ENCODE results near the gene GNMT.
"Not testable (repeated sequence)": the region's sequence is repeated elsewhere in the genome, so short reads cannot be mapped to it uniquely, and the experiment has no call there.

The GNMT gene

DNA sequence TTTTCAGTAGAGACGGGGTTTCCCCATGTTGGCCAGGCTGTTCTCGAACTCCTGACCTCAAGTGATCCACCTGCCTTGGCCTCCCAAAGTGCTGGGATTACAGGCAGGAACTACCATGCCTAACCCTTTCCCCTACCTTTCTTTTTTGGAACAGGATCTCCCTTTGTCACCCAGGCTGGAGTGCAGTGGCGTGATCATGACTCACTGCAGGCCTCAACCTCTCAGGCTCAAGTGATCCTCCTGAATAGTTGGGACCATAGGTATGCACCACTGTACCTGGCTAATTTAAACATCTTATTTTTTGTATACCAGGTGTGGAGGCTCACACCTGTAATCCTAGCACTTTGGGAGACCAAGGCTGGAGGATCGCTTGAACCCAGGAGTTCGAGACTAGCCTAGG lies 19.2 kb upstream of the GNMT start:
- not testable (repeated sequence) for DNase-seq (ENCODE audit: low read depth in 2 of 2)

DNA sequence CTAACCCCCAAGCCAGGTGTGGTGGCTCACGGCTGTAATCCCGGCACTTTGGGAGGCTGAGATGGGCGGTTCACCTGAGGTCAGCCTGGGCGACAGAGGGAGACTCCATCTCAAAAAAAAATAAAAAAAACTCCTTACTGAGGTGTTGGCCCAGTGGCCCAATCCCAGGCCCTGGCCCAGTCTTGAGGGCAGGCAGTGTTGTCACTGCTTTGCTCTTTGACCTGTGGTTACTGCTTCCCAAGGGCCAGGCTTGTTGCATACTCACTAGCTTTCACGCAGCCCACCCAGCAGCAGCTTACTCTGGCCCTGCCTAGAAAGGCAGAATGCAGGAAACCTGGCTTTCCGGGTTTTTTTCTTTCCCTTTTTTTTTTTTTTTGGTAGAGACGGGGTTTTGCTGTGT lies 18.1 kb upstream of the GNMT start:
- DNase-seq (ENCODE audit: low read depth in 2 of 2) = no peak

DNA sequence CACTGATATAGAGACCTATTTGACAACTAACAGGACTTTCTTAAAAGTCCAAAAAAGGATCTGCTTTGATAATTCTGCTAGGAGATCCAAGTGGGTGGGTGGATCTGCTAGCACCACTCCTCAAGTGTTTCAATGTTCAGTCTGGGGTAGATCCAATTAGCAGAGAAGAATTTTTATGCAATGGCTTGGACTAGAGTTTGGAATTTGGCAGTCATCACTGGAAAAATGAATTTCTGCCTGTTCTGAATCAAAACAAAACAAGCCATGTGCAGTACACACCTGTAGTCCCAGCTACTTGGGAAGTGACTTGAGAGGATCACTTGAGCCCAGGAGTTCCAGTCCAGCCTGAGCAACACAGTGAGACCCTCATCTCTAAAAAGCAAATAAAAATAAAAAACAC lies 12.6 kb upstream of the GNMT start:
- no peak for DNase-seq (ENCODE audit: low read depth in 2 of 2)

DNA sequence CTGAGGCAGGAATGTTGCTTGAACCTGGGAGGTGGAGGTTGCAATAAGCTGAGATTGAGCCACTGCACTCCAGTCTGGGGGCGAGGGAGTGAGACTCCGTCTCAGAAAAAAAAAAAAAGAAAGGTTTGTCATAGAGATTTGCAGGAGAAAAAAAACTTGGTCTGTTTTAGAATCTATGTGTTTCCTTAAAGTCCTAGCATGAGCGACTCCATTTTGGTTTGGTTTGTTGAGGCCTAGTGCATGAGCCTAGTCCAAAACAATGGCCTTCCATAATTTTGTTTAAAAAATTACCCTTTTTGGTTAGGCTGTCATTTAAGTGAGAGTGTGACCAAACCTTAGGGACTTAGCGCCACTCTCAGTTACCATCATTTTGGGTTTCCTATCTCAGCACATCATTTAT lies 8.2 kb upstream of the GNMT start:
- no peak for DNase-seq (ENCODE audit: low read depth in 2 of 2)

DNA sequence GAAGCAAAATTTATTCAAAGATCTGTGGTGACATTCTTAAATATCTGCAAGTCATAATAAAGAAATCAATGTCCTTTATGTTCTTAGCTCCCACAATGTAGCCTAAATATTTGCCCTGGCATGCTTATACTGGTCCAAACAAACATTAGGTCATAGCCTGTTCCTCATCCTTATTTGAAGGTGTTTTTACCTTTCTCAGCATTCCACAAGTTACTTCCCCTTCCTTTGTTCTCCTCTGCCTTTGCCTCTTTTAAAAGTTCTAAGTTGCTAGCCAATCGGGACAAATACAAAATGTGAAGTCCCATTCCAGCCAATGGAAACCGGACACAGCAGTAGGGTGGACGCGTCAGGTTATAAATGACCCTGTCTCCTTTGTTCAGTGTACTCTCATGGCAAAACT lies 6.1 kb upstream of the GNMT start:
- DNase-seq (ENCODE audit: low read depth in 2 of 2) = not testable (repeated sequence)

DNA sequence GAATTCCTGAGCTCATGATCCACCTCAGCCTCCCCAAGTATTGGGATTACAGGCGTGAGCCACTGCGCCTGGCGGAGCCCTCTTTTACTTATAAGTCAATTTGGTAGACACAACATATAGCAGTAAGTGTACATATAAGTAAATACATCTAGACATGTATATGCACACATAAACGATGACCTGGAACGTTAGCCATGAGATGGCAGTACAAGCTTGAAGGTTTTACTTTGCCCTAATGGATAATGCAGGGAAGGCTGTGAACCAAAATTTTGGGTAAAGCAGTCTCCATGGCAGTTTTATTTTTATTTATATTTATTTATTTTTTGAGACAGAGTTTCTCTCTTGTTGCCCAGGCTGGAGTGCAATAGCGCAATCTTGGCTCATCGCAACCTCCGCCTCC lies 2.4 kb upstream of the GNMT start:
- no peak for DNase-seq (ENCODE audit: low read depth in 2 of 2)

DNA sequence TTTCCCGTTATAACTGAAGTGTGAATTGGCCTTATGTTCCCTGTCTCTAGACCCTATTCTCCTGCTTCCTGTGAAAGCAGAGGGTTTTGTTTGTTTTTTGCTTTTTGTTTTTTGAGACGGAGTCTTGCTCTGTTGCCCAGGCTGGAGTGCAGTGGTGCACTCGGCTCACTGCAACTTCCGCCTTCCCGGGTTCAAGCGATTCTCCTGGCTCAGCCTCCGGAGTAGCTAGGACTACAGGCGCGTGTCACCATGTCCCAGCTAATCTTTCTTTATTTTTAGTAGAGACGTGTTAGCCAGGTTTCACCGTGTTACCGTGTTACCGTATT lies 674 bp upstream of the GNMT start:
- DNase-seq (ENCODE audit: low read depth in 2 of 2) = no peak

DNA sequence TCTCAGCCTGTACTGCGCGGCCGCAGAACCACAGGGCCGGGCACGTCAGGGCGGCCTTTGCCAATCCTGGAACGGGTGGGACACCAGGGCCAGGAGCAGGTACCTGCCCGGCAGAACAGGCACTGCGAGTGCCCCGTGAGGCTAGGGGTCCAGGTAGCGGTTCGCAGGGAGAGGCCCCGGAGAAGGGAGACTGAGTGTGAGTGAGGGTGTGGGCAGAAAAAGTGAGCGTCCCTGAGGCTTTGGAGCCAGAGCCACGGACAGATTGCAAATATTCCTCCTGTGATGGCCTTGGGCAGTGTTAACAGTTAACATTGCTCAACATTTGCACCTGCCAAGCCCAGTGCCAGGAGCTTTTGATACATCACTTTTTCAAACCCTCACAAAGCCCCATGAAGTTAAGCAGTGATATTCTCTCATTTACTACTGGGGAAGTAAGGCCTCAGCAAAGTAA lies 491 bp downstream of the GNMT start:
- no peak for DNase-seq (ENCODE audit: low read depth in 2 of 2)

DNA sequence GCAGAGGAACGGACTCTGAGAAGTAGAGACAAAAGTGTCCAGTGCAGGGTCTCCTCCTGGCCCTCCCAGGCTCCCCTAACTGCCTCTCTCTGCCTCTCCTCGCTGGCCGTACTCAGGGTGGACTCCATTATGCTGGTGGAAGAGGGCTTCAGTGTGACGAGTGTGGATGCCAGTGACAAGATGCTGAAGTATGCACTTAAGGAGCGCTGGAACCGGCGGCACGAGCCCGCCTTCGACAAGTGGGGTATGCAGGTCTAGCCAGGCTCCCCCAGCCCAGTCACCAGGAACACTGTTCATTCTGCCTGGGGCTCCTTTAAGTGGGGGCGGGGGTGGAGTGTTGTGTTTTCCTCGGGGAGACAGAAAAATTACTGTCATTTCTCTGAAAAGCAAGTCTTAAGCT lies 1.5 kb downstream of the GNMT start:
- DNase-seq (ENCODE audit: low read depth in 2 of 2) = no peak

DNA sequence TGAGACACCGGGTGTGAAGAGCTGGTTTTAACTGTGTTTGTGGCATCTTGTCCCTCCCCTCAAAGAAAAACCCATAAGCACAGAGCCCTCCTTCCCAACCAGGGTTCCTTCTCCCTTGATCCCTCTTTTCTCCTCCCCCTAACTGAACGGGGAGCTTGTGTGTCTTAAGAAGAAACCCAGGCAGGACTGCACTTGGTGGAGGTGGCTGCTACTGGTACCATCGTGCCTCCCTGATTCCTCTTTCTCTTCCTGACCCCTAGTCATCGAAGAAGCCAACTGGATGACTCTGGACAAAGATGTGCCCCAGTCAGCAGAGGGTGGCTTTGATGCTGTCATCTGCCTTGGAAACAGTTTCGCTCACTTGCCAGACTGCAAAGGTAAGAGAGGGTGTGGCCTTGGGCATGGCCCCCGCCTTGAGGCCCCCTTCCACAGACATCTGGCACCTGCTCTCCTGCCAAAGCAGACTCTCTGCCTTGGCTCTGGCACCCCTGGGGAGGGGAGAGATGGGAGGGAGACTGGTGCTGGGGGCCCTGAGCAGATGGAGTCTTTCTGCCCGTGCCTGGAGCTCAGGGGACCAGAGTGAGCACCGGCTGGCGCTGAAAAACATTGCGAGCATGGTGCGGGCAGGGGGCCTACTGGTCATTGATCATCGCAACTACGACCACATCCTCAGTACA lies 2.1 kb downstream of the GNMT start:
- DNase-seq (ENCODE audit: low read depth in 2 of 2) = no peak

DNA sequence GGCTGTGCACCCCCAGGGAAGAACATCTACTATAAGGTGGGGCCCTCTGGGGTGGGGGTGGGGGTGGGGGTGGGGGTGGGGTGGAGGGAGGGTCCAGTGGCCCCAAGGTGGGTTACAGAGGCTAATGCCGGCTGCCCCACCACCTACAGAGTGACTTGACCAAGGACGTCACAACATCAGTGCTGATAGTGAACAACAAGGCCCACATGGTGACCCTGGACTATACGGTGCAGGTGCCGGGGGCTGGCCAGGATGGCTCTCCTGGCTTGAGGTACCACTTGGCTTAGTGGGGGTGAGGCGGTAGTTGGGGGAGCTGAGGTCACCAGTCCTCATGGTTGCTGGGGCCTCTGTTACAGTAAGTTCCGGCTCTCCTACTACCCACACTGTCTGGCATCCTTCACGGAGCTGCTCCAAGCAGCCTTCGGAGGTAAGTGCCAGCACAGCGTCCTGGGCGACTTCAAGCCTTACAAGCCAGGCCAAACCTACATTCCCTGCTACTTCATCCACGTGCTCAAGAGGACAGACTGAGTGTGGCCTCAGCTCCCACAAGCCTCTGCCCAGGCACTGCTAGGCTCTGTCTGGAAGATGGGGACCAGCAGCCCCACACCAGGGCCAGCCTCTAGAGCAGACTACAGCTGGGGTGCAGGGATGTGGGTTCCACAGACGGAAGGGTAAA lies 2.8 kb downstream of the GNMT start:
- no peak for DNase-seq (ENCODE audit: low read depth in 2 of 2)

DNA sequence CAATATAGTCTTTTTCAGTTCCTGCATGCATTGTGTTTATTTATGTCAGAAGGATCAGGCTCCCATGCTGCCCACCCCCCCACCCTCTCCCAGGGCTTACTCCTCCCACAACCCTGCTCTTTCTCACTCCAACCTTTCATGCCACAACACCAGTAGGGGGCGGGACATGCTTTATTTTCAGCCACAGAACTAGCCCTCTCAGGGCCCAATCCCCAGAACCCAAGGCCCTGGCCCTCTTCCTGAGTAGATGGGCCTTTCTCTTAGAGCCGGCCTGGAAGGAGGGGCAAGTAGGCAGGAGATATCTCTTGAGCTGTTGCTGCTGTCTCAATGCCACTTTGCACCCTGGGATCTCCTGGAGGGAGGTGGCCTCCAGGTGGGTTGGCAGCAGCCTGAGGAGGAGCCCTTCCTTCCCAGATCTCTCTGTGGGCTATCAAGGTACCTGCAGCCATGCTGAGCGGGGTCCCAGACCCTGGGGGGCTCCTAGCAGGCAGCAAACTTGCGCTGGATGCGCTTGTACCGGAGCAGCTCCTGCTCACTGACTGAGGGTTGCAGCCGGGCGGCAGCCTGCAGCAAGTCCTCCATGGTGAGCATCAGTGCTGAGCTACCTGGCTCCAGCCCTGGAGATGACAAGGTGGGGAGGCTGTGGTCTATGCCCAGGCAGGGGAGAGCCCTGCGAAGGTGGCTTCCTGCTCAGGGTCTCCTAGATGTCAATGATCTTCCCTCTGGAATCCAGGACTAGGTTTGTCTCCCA lies 3.5 kb downstream of the GNMT start:
- no peak for DNase-seq (ENCODE audit: low read depth in 2 of 2)

DNA sequence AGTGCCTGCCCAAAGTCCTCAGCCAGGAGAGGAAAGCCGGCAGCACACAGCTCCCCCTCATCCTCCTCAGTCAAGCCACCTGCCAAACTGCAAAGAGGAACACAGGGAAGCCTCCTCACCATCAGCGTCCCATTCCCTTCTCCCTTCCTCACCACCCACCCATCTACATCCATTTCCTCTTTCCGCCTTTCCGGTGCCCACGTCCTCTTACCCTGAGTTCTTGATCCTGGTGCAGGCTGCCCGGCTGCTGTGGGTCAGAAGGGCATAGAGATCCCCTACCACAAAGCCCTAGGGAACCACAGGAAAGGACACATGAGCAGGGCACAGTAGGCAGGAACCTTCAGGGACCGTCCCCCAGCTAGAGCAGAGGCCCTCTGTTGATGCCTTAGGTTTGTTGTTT lies 6.0 kb downstream of the GNMT start:
- no peak for DNase-seq (ENCODE audit: low read depth in 2 of 2)

DNA sequence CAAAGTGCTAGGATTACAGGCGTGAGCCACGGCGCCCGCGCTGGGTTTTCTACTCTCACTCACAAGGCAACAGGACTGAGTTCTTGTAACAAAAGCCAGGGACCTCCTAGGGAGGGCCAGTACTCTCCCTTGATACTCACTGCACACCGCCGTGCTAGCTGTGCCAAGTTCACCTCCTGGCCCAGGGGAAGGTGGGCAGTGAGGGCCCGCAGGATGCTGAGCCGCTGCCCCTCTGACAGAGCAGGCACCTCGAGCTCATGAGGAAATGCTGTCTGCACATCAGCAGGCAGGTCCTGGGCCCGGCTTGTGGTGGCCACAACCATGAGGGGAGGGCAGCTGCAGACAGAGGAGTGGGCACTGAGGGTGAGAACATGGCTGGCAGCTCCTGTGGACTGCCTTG lies 6.7 kb downstream of the GNMT start:
- DNase-seq (ENCODE audit: low read depth in 2 of 2) = no peak

DNA sequence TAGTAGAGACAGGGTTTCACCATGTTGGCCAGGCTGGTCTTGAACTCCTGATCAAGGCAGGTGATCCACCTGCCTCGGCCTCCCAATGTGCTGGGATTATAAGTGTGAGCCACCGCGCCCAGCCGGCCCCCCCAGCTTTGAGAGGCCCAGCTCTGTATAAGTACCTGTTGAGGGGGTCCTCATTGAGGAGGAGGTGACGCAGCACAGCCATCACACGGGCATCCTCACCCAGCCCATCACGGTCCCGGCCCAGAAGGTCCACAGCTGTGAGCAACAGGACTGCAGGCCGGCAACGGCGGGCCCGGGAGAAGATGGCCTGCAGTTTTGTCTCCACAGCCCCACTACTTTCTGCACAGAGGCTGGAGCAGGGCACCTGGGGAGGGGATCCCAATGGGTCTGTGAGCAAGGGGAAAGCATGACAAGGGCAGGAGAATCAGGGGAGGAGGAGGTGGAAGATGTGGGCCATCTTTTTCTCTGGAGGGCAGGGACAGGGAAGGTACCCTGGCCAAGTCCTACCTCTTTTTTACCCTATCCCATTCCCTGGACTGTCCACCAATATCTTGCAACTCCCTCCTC lies 7.7 kb downstream of the GNMT start:
- no peak for DNase-seq (ENCODE audit: low read depth in 2 of 2)

DNA sequence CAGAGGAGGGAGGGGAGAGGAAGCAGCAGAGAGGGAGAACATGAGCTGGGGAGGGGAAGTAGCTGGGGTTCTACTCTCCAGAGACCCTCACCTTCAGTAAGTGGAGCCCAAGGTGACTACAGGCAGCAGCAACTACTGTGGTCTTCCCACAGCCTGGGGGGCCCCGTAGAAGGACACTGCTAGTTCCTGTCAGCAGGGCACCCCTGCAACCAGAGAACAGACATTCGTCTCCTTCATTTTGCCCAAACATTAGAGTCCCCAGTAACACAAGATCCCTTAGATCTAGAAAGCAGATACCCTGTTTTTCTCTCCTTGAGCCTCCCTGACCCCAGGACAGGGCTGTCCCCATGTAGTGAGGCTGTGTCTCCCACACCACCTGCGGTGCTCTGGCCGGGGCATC lies 8.2 kb downstream of the GNMT start:
- DNase-seq (ENCODE audit: low read depth in 2 of 2) = no peak

DNA sequence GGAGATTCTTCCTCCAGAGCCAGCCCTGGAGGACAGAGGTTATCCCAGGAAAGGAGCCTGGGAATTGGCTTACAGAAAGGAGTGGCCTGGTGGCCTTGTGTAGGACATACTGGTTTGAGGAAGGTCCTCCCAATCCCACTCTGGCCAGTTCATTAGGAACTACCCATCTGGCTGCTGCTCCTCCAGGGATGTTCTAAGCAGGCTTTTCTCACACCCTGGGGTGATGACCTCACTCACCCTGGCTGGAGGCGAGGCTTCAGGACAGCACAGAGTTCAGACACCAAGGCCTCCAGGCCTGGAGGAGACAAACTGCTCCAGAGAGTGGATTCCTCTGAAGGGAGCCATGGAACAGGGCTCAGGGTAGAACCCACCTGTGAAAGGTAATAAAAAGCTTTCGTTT lies 8.9 kb downstream of the GNMT start:
- no peak for DNase-seq (ENCODE audit: low read depth in 2 of 2)

DNA sequence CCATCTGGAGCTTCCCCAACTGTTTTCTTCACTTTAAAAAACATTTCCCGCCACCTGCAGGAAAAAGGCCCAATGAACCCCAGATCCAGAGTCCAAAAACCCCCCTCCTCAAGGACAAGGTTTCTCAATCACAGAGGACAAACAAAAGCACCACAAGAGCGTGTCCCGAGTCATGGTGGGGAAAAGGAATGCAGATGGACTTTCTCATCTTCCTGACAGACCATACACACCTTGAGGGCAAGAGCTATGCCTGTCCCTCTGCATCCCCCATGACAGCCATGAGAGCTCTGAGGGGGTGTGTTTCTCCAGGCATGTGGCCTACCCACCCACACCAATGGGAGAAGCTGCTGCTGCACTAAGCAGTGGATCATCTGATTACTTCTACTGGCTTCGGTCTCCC lies 9.4 kb downstream of the GNMT start:
- no peak for DNase-seq (ENCODE audit: low read depth in 2 of 2)

DNA sequence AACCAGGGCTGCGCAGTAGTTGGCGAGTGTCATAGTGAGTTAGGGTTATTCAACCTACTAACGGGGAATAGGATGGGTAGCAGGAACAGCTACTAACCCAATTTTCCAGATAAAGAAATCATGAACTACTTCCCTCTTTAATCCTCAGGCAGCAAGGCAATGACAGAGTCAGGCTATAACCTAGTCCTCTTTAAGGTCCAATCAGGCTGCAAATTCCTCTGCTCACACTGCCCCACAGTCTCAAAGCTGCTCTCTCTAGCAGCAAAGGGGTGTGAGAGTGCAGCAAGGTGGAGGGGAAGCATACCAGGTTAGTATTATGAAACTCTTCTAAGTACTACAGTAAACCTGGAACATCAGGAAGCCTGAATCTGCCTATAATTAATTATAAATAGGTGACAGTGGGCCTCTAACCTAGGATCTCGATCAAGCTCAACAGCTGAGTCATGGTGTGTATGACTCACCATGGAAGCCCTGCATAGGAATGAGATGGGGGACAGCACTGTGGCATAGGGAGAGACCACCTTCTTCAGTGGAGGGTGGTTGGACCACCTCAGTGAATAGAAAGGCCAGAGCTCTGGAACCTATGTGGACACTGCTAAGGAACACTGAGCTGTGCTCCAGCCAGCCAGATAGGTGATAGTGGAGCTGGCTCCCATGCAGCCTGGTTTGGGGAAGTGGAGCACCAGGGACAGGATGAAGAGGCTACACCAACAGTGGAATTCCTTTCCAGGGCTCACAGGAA lies 10.5 kb downstream of the GNMT start:
- DNase-seq (ENCODE audit: low read depth in 2 of 2) = no peak

DNA sequence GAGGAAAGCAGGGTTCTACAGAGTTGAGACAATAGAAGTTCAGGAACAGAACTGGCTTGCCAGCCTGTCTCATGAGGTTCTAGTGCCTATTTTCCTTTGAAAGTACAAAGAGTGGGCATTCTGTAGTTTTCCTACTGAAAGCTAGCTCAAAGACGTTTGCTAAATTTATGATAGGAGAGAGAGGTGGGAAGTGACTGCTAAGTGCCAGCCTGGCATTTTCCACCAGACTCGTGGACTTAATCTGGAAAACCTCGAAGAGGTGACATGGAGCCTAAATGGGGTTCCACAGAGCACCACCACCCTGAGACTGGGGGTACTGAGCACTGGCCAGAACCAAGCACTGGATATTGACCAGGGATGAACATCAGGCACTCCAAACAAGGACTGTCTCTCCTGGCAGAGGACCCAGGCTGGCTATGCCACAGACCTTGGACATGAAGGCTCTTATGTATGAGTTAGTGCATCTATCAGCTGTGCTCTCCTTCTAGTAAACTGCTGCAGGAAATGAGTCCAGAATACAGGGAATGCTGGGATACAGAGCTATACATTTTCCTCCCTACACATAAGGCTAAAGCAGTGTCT lies 11.3 kb downstream of the GNMT start:
- no peak for DNase-seq (ENCODE audit: low read depth in 2 of 2)

DNA sequence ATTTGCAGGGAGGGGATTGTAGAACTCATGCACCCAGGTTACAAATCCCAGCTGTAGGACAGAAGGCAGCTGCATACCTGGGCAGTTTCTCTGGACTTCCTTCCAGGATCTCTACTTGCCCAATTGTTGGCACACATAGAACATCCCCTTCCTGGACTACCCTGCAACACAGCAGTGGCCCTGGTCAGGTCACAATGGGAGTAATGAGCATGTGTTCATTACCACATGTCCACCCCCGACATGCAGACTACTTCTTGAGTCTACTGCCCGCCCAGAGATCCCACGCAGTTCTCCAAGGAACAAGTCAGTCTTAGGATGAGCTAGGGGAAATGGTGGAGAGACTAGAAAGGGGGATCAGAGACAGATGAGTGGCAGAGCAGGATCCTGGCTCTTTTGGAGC lies 13.4 kb downstream of the GNMT start:
- no peak for DNase-seq (ENCODE audit: low read depth in 2 of 2)
